C4-2B (cell line): ENCODE measurements around the gene YBX1.

Experiments
- H3K27ac ChIP-seq: fragments of 450-650 bp; 2 replicates; pipeline ENCODE4 v1.5.1; 2017
- CTCF ChIP-seq: fragments of 450-650 bp; conservative IDR thresholded peaks from 2 replicates; pipeline ENCODE4 v1.5.1; 2017; ENCODE audit warnings: mild to moderate bottlenecking
- ZFX ChIP-seq: fragments of 450-650 bp; IDR thresholded peaks from 2 replicates; pipeline ENCODE4 v1.6.1; 2017

YBX1 gene

DNA sequence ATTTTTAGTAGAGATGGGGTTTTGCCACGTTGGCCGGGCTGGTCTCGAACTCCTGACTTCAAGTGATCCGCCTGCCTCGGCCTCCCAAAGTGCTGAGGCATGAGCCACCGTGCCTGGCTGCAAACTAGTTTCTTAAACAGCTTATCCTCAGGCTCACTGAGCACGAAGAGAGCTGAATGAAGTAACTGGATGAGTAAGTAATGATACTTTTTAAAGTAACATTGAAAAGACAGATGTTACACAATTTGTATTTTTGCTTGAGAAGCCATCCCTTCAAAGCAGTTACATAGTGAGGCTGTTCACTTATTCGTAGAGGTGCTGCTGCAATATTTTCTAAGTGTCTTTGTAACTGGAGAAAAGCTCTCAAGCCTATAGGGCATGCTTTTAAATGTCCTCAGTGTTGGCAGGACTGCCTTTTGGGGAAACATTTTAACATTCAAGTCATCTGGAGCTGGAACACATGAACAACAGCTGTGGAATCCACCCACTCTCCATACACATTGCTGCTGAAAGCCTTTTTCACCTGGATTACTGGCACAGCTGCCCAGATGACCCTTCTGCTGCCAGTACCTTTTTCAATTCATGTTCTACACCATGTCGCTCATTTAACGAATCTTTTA lies 2.7 kb upstream of the YBX1 start:
- TF ChIP-seq ZFX (no peak), CTCF (no peak)
- H3K27ac ChIP-seq, result no peak overlapping the region

DNA sequence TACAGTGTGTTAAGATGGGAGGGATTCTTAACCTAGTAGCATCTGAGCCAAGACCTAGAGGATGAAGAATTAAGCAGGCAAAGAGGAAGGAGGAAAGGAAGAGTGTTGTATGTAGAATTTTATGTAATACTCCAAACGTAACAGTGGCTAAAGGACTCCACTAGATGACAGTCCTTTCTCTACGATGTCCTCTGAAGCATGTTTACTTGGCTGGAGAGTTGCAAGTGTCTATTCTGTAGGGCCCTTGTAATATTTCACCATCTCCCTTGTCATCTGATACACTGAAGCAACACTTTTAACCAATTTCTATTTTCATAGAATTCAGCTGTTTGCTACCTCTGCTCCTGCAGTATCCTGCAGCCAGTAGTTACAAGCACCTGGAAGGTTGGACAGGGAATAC lies 2.2 kb upstream of the YBX1 start:
- TF ChIP-seq ZFX, result no peak
- TF ChIP-seq CTCF, result no peak
- H3K27ac ChIP-seq, result no peak overlapping the region

- H3K27ac ChIP-seq, result peak overlapping the region; percentile 97
- no peak for TF ChIP-seq ZFX
- TF ChIP-seq CTCF, result peak; percentile 21
Measured at GRCh38 chr1:42680921-42681683, 1.1 kb upstream of the YBX1 start.

DNA sequence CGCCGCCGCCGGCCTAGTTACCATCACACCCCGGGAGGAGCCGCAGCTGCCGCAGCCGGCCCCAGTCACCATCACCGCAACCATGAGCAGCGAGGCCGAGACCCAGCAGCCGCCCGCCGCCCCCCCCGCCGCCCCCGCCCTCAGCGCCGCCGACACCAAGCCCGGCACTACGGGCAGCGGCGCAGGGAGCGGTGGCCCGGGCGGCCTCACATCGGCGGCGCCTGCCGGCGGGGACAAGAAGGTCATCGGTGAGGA lies 193 bp downstream of the YBX1 start:
- peak overlapping the region; percentile 97 for H3K27ac ChIP-seq

- TF ChIP-seq CTCF (no peak), ZFX (peak; percentile 73)
- H3K27ac ChIP-seq, result peak overlapping the region; percentile 97
Measured at GRCh38 chr1:42682739-42683531, 717 bp downstream of the YBX1 start.

DNA sequence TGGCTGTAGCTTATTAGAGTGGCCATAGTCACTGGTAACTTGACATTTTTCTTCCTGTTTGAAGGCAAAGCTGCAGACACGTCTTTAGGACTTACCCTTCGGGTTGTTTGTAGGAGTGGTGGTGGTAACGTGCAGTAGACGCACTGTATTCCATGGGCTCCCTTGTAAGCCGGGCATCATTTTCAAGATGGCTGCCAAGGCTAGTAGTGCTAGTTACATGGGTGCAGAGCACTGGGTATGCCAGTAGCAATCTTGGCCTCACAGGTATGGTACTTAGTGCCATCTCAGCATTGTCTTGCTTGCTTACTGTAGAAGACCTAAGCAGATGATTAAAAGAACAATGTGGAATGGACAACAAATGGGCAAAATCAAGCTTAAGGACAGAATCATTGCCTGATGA lies 1.9 kb downstream of the YBX1 start:
- TF ChIP-seq ZFX, result no peak
- TF ChIP-seq CTCF, result no peak
- H3K27ac ChIP-seq, result no peak overlapping the region; the same call in 1 of the 2 replicates

- H3K27ac ChIP-seq, result no peak overlapping the region
- TF ChIP-seq ZFX (no peak), CTCF (no peak)
Measured at GRCh38 chr1:42686418-42686817, 4.2 kb downstream of the YBX1 start.
